A549 (cell line): ENCODE measurements around the gene ARHGEF3.

Source experiments
- CHD4 ChIP-seq: fragments of 200-600 bp; sonication (generic); IDR thresholded peaks from 2 replicates; pipeline ENCODE4 v1.6.1; 2016; ENCODE audit warnings: antibody characterized with exemption, mild to moderate bottlenecking, borderline replicate concordance
- EP300 ChIP-seq, 2 experiments: fragments of >200 bp; sonication (Bioruptor Twin); formaldehyde crosslinking; IDR thresholded peaks; 2 replicates in 1 of 2; 3 replicates in 1 of 2; pipeline ENCODE4 v1.6.1; 2016 to 2017
- HOXA7 ChIP-seq: fragments of 250-450 bp; sonication (Bioruptor Pico); IDR thresholded peaks from 2 replicates; pipeline ENCODE4 v1.5.0; 2020; ENCODE audit warnings: mild to moderate bottlenecking, moderate library complexity
- RAD21 ChIP-seq, 2 experiments: fragments of >200 bp in 1 of 2; sonication (Bioruptor Twin) in 1 of 2; formaldehyde crosslinking in 1 of 2; IDR thresholded peaks in 1 of 2; conservative IDR thresholded peaks in 1 of 2; 2 replicates in 1 of 2; 3 replicates in 1 of 2; pipeline ENCODE4 v1.6.1; 2012 to 2018; ENCODE audit warnings: inconsistent platforms in 1 of 2
- TF ChIP-seq, protein P1 (sequence below): fragments of >200 bp; sonication (Bioruptor Twin); formaldehyde crosslinking; IDR thresholded peaks from 3 replicates; pipeline ENCODE4 v1.5.1; 2016

DNA sequence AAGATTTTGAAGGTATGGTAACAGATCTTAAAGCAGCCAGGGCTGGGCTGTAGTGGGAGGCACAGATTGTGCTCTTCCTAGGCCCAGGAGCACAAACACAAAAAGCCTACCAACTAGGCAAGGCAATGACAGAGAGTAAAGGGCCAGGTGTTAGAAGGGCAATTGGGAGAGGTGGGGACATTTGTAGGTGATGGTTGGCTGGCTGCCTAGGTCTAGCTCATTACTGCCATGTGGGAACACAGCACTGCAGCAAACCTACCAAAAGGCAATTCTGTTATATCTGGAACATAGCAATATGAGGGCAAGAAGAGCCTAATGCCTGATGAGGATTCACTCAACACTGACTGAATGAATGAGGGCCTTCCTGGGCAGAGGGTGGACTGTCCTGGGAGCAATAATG is 30.4 kb downstream of the ARHGEF3 start:
- TF ChIP-seq RAD21 (conservative IDR thresholded peaks at IDR 0.05 in 1 of 2, IDR thresholded peaks at IDR 0.05 in 1 of 2) (no peak), CHD4 (no peak), EP300 (IDR thresholded peaks at IDR 0.05) (no peak), HOXA7 (CRISPR knock-in tag) (no peak)
- TF ChIP-seq, protein P1, sequence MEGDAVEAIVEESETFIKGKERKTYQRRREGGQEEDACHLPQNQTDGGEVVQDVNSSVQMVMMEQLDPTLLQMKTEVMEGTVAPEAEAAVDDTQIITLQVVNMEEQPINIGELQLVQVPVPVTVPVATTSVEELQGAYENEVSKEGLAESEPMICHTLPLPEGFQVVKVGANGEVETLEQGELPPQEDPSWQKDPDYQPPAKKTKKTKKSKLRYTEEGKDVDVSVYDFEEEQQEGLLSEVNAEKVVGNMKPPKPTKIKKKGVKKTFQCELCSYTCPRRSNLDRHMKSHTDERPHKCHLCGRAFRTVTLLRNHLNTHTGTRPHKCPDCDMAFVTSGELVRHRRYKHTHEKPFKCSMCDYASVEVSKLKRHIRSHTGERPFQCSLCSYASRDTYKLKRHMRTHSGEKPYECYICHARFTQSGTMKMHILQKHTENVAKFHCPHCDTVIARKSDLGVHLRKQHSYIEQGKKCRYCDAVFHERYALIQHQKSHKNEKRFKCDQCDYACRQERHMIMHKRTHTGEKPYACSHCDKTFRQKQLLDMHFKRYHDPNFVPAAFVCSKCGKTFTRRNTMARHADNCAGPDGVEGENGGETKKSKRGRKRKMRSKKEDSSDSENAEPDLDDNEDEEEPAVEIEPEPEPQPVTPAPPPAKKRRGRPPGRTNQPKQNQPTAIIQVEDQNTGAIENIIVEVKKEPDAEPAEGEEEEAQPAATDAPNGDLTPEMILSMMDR: no peak
